GM23338 (cell line): ENCODE results near the gene EYA4. TPM values are rescaled to one million over a fixed set of nuclear protein-coding genes. Genes with fewer than 3 reads are reported as not detected.

Source experiments
- ATAC-seq: fragments of 200-7000 bp; cut with Tn5 transposase; 3 replicates; pipeline ENCODE4 v1.9.1; 2020
- DNase-seq: peaks from one replicate; pipeline ENCODE4 v3.0.0-alpha.2; 2015; ENCODE audit warnings: low spot score
- H2AFZ ChIP-seq: fragments of 200-600 bp; sonication (generic); 2 replicates; pipeline ENCODE4 v1.8.0; 2016; ENCODE audit warnings: antibody characterized with exemption, mild to moderate bottlenecking, moderate library complexity
- H3F3A ChIP-seq: fragments of 200-600 bp; sonication (generic); replicated peaks from 2 replicates; pipeline ENCODE4 v1.8.0; 2017; ENCODE audit warnings: antibody characterized with exemption, mixed run types, low read depth
- H3K27ac ChIP-seq: fragments of 200-600 bp; sonication (generic); 2 replicates; pipeline ENCODE4 v1.6.1; 2016; ENCODE audit warnings: low read depth
- H3K27me3 ChIP-seq: fragments of 200-600 bp; sonication (generic); 2 replicates; pipeline ENCODE4 v1.8.0; 2016; ENCODE audit warnings: mild to moderate bottlenecking, mixed run types, moderate library complexity; ENCODE audit not compliant: insufficient read depth
- H3K36me3 ChIP-seq: fragments of 200-600 bp; sonication (generic); 2 replicates; pipeline ENCODE4 v1.8.0; 2016; ENCODE audit warnings: mild to moderate bottlenecking; ENCODE audit not compliant: insufficient read depth
- H3K4me1 ChIP-seq: fragments of 200-600 bp; sonication (generic); 2 replicates; pipeline ENCODE4 v1.8.0; 2016; ENCODE audit warnings: mild to moderate bottlenecking, moderate library complexity; ENCODE audit not compliant: insufficient read depth
- H3K4me2 ChIP-seq: fragments of 200-600 bp; sonication (generic); 2 replicates; pipeline ENCODE4 v1.7.1; 2017; ENCODE audit warnings: mixed run types
- H3K4me3 ChIP-seq: fragments of 200-600 bp; sonication (generic); 2 replicates; pipeline ENCODE4 v1.6.1; 2016; ENCODE audit warnings: mixed run types
- H3K79me2 ChIP-seq: fragments of 200-600 bp; sonication (generic); replicated peaks from 2 replicates; pipeline ENCODE4 v1.8.0; 2017; ENCODE audit warnings: mild to moderate bottlenecking; ENCODE audit not compliant: insufficient read depth
- H3K9me2 ChIP-seq: fragments of 200-600 bp; sonication (generic); 2 replicates; pipeline ENCODE4 v1.8.0; 2017; ENCODE audit not compliant: insufficient read depth
- H4K20me1 ChIP-seq: fragments of 200-600 bp; sonication (generic); replicated peaks from 2 replicates; pipeline ENCODE4 v1.8.0; 2017; ENCODE audit warnings: mild to moderate bottlenecking; ENCODE audit not compliant: insufficient read depth
- H3K27ac Mint-ChIP-seq: 2 replicates; pipeline ENCODE4 v1.8.0; 2020; ENCODE audit warnings: inconsistent platforms, mild to moderate bottlenecking, moderate library complexity, mixed read lengths
- H3K27me3 Mint-ChIP-seq: 3 replicates; pipeline ENCODE4 v1.8.0; 2022; ENCODE audit warnings: low read depth, mild to moderate bottlenecking, moderate library complexity, mixed read lengths, inconsistent platforms; ENCODE audit not compliant: insufficient read depth, poor library complexity
- H3K36me3 Mint-ChIP-seq: 3 replicates; pipeline ENCODE4 v1.8.0; 2021; ENCODE audit warnings: low read depth, mild to moderate bottlenecking, inconsistent platforms, moderate library complexity, mixed read lengths
- H3K4me1 Mint-ChIP-seq: 3 replicates; pipeline ENCODE4 v1.8.0; 2020; ENCODE audit warnings: mild to moderate bottlenecking, inconsistent platforms, mixed read lengths
- H3K4me3 Mint-ChIP-seq: 3 replicates; pipeline ENCODE4 v1.8.0; 2021; ENCODE audit warnings: moderate library complexity, mild to moderate bottlenecking, inconsistent platforms, mixed read lengths
- H3K9me3 Mint-ChIP-seq: 3 replicates; pipeline ENCODE4 v1.8.0; 2020; ENCODE audit warnings: moderate library complexity, mild to moderate bottlenecking, inconsistent platforms, mixed read lengths
- CREB1 ChIP-seq: fragments of 250-450 bp; sonication (Bioruptor Pico); IDR thresholded peaks from 2 replicates; pipeline ENCODE4 v1.5.0; 2020; ENCODE audit warnings: low read depth, mild to moderate bottlenecking, moderate library complexity
- CTCF ChIP-seq, 2 experiments: fragments of 200-600 bp in 1 of 2; sonication (generic) in 1 of 2; conservative IDR thresholded peaks; 2 replicates each; pipeline versions ENCODE4 v1.5.1 to v1.6.1; 2016 to 2017; ENCODE audit warnings: antibody characterized with exemption in 2 of 2, low read depth in 2 of 2, mild to moderate bottlenecking in 2 of 2, moderate library complexity in 1 of 2
- ETS1 ChIP-seq: IDR thresholded peaks from 2 replicates; pipeline ENCODE4 v1.6.1; 2016; ENCODE audit warnings: antibody characterized with exemption
- EZH2 ChIP-seq: fragments of 200-600 bp; sonication (generic); IDR thresholded peaks from one replicate; pipeline ENCODE4 v1.8.0; 2017; ENCODE audit warnings: antibody characterized with exemption, mild to moderate bottlenecking, low read depth; ENCODE audit not compliant: unreplicated experiment
- EZH2phosphoT487 ChIP-seq: fragments of 200-600 bp; sonication (generic); IDR thresholded peaks from one replicate; pipeline ENCODE4 v1.8.1; 2018; ENCODE audit warnings: antibody characterized with exemption; ENCODE audit not compliant: unreplicated experiment
- JUNB ChIP-seq: IDR thresholded peaks from one replicate; pipeline ENCODE4 v1.6.1; 2016; ENCODE audit warnings: antibody characterized with exemption; ENCODE audit not compliant: unreplicated experiment
- NANOG ChIP-seq: IDR thresholded peaks from 2 replicates; pipeline ENCODE4 v1.6.1; 2016; ENCODE audit warnings: antibody characterized with exemption, borderline replicate concordance
- POLR2AphosphoS5 ChIP-seq: IDR thresholded peaks from 2 replicates; pipeline ENCODE4 v1.6.1; 2016; ENCODE audit warnings: antibody characterized with exemption, low read depth
- STAT1 ChIP-seq: IDR thresholded peaks from one replicate; pipeline ENCODE4 v1.6.1; 2016; ENCODE audit warnings: antibody characterized with exemption; ENCODE audit not compliant: unreplicated experiment
- ZNF114 ChIP-seq: fragments of 250-450 bp; sonication (Bioruptor Pico); IDR thresholded peaks from 2 replicates; pipeline ENCODE4 v1.5.0; 2020; ENCODE audit warnings: mild to moderate bottlenecking, moderate library complexity
- ZNF331 ChIP-seq: fragments of 250-450 bp; sonication (Bioruptor Pico); IDR thresholded peaks from 2 replicates; pipeline ENCODE4 v1.5.0; 2020; ENCODE audit warnings: low read depth, mild to moderate bottlenecking, moderate library complexity
- polyA plus RNA-seq: library from polyadenylated mRNA; unstranded; fragments of >200 nt; fragmentation: Nextera tagmentation; extraction: Ambion mirVana; gene quantifications from 2 replicates; pipeline ENCODE4 v1.2.1, GENCODE V29; 2016
- total RNA-seq: library from RNA; depleted of rRNA; stranded (reverse); fragments of >200 nt; shearing (Covaris generic); gene quantifications from 2 replicates; pipeline ENCODE4 v1.2.3, GENCODE V29; 2014
- TF ChIP-seq, protein P1 (sequence below): fragments of 250-450 bp; sonication (Bioruptor Pico); IDR thresholded peaks from 2 replicates; pipeline ENCODE4 v1.5.0; 2020; ENCODE audit warnings: mild to moderate bottlenecking, moderate library complexity
- TF ChIP-seq, protein P2 (sequence below): IDR thresholded peaks from one replicate; pipeline ENCODE4 v1.6.1; 2018; ENCODE audit warnings: antibody characterized with exemption; ENCODE audit not compliant: unreplicated experiment

Gene EYA4
- total and polyA plus RNA-seq, 2 experiments from 2014 or later, result 0.05 to 0.21 TPM

GRCh38 chr6:133478673-133479072 lies 237.5 kb downstream of the EYA4 start:
- H3K36me3 Mint-ChIP-seq, result no peaks in the 10 kb centered on the region
- H2AFZ ChIP-seq, result no peak overlapping the region
- H3K27me3 ChIP-seq, result no peaks in the 10 kb centered on the region
- no peaks in the 10 kb centered on the region for H4K20me1 ChIP-seq
- no peak for DNase-seq
- H3K9me2 ChIP-seq, result no peaks in the 10 kb centered on the region
- no peaks in the 10 kb centered on the region for H3K27me3 Mint-ChIP-seq
- H3K4me1 Mint-ChIP-seq, result no peaks in the 10 kb centered on the region
- no peaks in the 10 kb centered on the region for H3K36me3 ChIP-seq
- H3K4me2 ChIP-seq, result no peak overlapping the region
- TF ChIP-seq ZNF331 (no peak), ZNF114 (no peak), EZH2phosphoT487 (no peak), CREB1 (CRISPR knock-in tag) (no peak), ETS1 (no peak), NANOG (no peak), STAT1 (no peak), JUNB (no peak), POLR2AphosphoS5 (no peak), EZH2 (no peak), CTCF (conservative IDR thresholded peaks at IDR 0.05; ENCODE audit: low read depth in 2 of 2) (no peak)
- TF ChIP-seq, protein P1, sequence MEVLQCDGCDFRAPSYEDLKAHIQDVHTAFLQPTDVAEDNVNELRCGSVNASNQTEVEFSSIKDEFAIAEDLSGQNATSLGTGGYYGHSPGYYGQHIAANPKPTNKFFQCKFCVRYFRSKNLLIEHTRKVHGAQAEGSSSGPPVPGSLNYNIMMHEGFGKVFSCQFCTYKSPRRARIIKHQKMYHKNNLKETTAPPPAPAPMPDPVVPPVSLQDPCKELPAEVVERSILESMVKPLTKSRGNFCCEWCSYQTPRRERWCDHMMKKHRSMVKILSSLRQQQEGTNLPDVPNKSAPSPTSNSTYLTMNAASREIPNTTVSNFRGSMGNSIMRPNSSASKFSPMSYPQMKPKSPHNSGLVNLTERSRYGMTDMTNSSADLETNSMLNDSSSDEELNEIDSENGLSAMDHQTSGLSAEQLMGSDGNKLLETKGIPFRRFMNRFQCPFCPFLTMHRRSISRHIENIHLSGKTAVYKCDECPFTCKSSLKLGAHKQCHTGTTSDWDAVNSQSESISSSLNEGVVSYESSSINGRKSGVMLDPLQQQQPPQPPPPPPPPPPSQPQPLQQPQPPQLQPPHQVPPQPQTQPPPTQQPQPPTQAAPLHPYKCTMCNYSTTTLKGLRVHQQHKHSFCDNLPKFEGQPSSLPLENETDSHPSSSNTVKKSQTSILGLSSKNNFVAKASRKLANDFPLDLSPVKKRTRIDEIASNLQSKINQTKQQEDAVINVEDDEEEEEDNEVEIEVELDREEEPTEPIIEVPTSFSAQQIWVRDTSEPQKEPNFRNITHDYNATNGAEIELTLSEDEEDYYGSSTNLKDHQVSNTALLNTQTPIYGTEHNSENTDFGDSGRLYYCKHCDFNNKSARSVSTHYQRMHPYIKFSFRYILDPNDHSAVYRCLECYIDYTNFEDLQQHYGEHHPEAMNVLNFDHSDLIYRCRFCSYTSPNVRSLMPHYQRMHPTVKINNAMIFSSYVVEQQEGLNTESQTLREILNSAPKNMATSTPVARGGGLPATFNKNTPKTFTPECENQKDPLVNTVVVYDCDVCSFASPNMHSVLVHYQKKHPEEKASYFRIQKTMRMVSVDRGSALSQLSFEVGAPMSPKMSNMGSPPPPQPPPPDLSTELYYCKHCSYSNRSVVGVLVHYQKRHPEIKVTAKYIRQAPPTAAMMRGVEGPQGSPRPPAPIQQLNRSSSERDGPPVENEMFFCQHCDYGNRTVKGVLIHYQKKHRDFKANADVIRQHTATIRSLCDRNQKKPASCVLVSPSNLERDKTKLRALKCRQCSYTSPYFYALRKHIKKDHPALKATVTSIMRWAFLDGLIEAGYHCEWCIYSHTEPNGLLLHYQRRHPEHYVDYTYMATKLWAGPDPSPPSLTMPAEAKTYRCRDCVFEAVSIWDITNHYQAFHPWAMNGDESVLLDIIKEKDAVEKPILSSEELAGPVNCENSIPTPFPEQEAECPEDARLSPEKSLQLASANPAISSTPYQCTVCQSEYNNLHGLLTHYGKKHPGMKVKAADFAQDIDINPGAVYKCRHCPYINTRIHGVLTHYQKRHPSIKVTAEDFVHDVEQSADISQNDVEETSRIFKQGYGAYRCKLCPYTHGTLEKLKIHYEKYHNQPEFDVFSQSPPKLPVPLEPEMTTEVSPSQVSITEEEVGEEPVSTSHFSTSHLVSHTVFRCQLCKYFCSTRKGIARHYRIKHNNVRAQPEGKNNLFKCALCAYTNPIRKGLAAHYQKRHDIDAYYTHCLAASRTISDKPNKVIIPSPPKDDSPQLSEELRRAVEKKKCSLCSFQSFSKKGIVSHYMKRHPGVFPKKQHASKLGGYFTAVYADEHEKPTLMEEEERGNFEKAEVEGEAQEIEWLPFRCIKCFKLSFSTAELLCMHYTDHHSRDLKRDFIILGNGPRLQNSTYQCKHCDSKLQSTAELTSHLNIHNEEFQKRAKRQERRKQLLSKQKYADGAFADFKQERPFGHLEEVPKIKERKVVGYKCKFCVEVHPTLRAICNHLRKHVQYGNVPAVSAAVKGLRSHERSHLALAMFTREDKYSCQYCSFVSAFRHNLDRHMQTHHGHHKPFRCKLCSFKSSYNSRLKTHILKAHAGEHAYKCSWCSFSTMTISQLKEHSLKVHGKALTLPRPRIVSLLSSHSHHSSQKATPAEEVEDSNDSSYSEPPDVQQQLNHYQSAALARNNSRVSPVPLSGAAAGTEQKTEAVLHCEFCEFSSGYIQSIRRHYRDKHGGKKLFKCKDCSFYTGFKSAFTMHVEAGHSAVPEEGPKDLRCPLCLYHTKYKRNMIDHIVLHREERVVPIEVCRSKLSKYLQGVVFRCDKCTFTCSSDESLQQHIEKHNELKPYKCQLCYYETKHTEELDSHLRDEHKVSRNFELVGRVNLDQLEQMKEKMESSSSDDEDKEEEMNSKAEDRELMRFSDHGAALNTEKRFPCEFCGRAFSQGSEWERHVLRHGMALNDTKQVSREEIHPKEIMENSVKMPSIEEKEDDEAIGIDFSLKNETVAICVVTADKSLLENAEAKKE (CRISPR knock-in tag), result no peak
- TF ChIP-seq, protein P2, sequence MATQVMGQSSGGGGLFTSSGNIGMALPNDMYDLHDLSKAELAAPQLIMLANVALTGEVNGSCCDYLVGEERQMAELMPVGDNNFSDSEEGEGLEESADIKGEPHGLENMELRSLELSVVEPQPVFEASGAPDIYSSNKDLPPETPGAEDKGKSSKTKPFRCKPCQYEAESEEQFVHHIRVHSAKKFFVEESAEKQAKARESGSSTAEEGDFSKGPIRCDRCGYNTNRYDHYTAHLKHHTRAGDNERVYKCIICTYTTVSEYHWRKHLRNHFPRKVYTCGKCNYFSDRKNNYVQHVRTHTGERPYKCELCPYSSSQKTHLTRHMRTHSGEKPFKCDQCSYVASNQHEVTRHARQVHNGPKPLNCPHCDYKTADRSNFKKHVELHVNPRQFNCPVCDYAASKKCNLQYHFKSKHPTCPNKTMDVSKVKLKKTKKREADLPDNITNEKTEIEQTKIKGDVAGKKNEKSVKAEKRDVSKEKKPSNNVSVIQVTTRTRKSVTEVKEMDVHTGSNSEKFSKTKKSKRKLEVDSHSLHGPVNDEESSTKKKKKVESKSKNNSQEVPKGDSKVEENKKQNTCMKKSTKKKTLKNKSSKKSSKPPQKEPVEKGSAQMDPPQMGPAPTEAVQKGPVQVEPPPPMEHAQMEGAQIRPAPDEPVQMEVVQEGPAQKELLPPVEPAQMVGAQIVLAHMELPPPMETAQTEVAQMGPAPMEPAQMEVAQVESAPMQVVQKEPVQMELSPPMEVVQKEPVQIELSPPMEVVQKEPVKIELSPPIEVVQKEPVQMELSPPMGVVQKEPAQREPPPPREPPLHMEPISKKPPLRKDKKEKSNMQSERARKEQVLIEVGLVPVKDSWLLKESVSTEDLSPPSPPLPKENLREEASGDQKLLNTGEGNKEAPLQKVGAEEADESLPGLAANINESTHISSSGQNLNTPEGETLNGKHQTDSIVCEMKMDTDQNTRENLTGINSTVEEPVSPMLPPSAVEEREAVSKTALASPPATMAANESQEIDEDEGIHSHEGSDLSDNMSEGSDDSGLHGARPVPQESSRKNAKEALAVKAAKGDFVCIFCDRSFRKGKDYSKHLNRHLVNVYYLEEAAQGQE, result no peak
- H3K27ac Mint-ChIP-seq, result no peak overlapping the region
- no peak for ATAC-seq
- H3K9me3 Mint-ChIP-seq, result no peaks in the 10 kb centered on the region
- H3F3A ChIP-seq, result no peaks in the 10 kb centered on the region
- H3K27ac ChIP-seq, result no peak overlapping the region
- H3K79me2 ChIP-seq, result no peaks in the 10 kb centered on the region
- H3K4me3 ChIP-seq, result no peak overlapping the region
- H3K4me3 Mint-ChIP-seq, result no peak overlapping the region
- no peaks in the 10 kb centered on the region for H3K4me1 ChIP-seq
